ENCODE measurements around the gene TCF21. TPM values are rescaled to one million over a fixed set of nuclear protein-coding genes. Genes with fewer than 3 reads are reported as not detected.

The TCF21 gene
- total RNA-seq, 2 experiments from 2014 or later, result not detected

- no peaks in the 10 kb centered on the region for H3K4me1 Mint-ChIP-seq
- H3K36me3 Mint-ChIP-seq, result peaks cover 5% of the 10 kb centered on the region
- H3K9me3 Mint-ChIP-seq, result peaks cover 9% of the 10 kb centered on the region
- H3K27ac Mint-ChIP-seq, result no peak overlapping the region
- no peak overlapping the region for H3K4me3 Mint-ChIP-seq
- DNase-seq, result no peak
- peaks cover 37% of the 10 kb centered on the region for H3K27me3 Mint-ChIP-seq
These were observed 49.0 kb downstream of the TCF21 start for GRCh38 chr6:133937909-133938308.

- H3K4me1 Mint-ChIP-seq, result no peaks in the 10 kb centered on the region
- no peak for DNase-seq
- peaks cover 3% of the 10 kb centered on the region for H3K36me3 Mint-ChIP-seq
- H3K27me3 Mint-ChIP-seq, result peaks cover 31% of the 10 kb centered on the region
- H3K9me3 Mint-ChIP-seq, result peaks cover 5% of the 10 kb centered on the region
- no peak overlapping the region for H3K4me3 Mint-ChIP-seq
- H3K27ac Mint-ChIP-seq, result no peak overlapping the region
These were observed 49.6 kb downstream of the TCF21 start for GRCh38 chr6:133938533-133938932.

DNA sequence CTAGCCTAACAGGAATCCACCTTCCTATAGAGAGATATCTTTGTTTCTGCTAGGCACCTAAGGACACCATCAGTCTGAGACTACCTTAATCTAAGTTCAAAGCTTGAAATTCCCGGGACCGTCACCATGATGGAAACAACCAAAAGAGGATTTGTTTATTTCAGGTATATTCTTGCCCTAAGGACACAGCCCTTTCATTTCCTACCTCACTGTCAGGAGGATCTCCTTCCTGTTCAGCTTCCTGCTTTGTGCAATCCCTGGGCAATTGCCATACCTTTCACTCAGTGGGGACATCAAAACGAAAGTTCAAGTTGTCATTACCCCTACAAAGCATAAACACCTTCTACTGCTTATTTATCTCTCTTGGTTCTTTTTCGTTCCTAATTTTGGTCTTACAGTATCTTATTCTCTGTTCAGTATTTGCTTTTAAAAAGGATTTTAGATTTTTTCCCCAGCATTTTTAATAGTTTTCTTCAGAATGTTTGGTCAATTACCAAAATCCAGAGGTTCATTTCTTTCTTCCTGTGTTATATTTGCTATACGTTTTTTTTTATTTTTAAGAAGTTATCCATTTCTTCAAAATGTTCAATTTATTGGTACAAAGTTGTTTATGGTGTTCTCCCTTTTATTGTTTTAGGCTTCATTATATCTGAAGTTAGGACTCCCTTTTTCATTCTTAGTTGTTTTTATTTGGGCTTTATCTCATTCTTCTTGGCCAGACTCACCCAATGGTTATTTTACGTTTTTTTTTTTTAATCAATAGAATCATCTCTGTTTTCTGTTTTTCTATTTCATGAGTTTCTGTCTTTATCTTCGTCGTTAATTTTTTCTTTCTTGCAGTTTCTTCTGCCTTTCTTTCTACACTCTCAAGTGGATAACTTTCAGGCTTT lies 51.1 kb downstream of the TCF21 start:
- Mint-ChIP-seq H3K4me3 (no peak overlapping the region), H3K27me3 (peaks cover 27% of the 10 kb centered on the region), H3K4me1 (no peaks in the 10 kb centered on the region), H3K36me3 (no peaks in the 10 kb centered on the region), H3K9me3 (no peaks in the 10 kb centered on the region), H3K27ac (no peak overlapping the region)
- no peak for DNase-seq

Other genes with a start within 250 kb of the TCF21 start
- gene TBPL1, start 64.1 kb downstream of the TCF21 start, total RNA-seq, result 10 to 100 TPM; 46.5 to 51.4 TPM
- under 1 TPM; 0.14 to 0.16 TPM for gene SLC2A12, start 163.5 kb downstream of the TCF21 start, total RNA-seq